ENCODE data around the gene SPOP. TPM values are rescaled to one million over a fixed set of nuclear protein-coding genes. Genes with fewer than 3 reads are reported as not detected.
A peak's percentile ranks its signal among the peaks of the same experiment; 100 is the strongest.

SPOP gene
- total and polyA plus RNA-seq, 2 experiments from 2014 or later, result 51.2 to 65.7 TPM

- Histone ChIP-seq H3K4me1 (ENCODE audit: insufficient read depth) (peaks cover 3% of the 10 kb centered on the region), H3K4me3 (no peak overlapping the region), H3K9me3 (ENCODE audit: low read depth) (no peaks in the 10 kb centered on the region), H3K27ac (no peak overlapping the region), H3K36me3 (replicated peaks; ENCODE audit: insufficient read depth, low read depth) (no peaks in the 10 kb centered on the region), H3K4me2 (no peak overlapping the region), H4K20me1 (ENCODE audit: insufficient read depth, poor library complexity, severe bottlenecking) (peaks cover 8% of the 10 kb centered on the region), H3K9me2 (replicated peaks; ENCODE audit: insufficient read depth) (no peaks in the 10 kb centered on the region), H3K27me3 (no peaks in the 10 kb centered on the region), H2AFZ (no peak overlapping the region), H3K79me2 (peaks cover 9% of the 10 kb centered on the region)
- no peak for DNase-seq (ENCODE audit: low spot score)
- WGBS (ENCODE audit: low lambda C conversion rate, missing lambda C conversion rate), result 82% methylated on average over 9 of the region's 9 CpGs
- no peak for TF ChIP-seq EZH2phosphoT487 (IDR thresholded peaks at IDR 0.05; ENCODE audit: low read depth, severe bottlenecking, unreplicated experiment)
- no peak for TF ChIP-seq EZH2 (IDR thresholded peaks at IDR 0.05; ENCODE audit: borderline replicate concordance)
- no peak for TF ChIP-seq CTCF (IDR thresholded peaks at IDR 0.05; ENCODE audit: poor library complexity)
Observed at GRCh38 chr17:49681106-49681979, 3.4 kb upstream of the SPOP start.

- Histone ChIP-seq H3K4me1 (ENCODE audit: insufficient read depth) (peaks cover 11% of the 10 kb centered on the region), H3K4me2 (no peak overlapping the region), H3K9me3 (ENCODE audit: low read depth) (no peaks in the 10 kb centered on the region), H3K27ac (no peak overlapping the region), H2AFZ (no peak overlapping the region), H4K20me1 (ENCODE audit: insufficient read depth, poor library complexity, severe bottlenecking) (peaks cover 18% of the 10 kb centered on the region), H3K9me2 (replicated peaks; ENCODE audit: insufficient read depth) (no peaks in the 10 kb centered on the region), H3K36me3 (replicated peaks; ENCODE audit: insufficient read depth, low read depth) (no peaks in the 10 kb centered on the region), H3K79me2 (peaks cover 19% of the 10 kb centered on the region), H3K27me3 (no peaks in the 10 kb centered on the region), H3K4me3 (no peak overlapping the region)
- DNase-seq (ENCODE audit: low spot score), result no peak
- TF ChIP-seq EZH2 (IDR thresholded peaks at IDR 0.05; ENCODE audit: borderline replicate concordance) (no peak), CTCF (IDR thresholded peaks at IDR 0.05; ENCODE audit: poor library complexity) (no peak), EZH2phosphoT487 (IDR thresholded peaks at IDR 0.05; ENCODE audit: low read depth, severe bottlenecking, unreplicated experiment) (no peak)
- 94% methylated on average over 6 of the region's 6 CpGs for WGBS (ENCODE audit: low lambda C conversion rate, missing lambda C conversion rate)
Observed at GRCh38 chr17:49680314-49680713, 2.4 kb upstream of the SPOP start.

GRCh38 chr17:49677134-49677932 lies 564 bp downstream of the SPOP start:
- H3K4me1 ChIP-seq (ENCODE audit: insufficient read depth), result peaks cover 11% of the 10 kb centered on the region
- peak overlapping the region; percentile 18 for H3K4me3 ChIP-seq
- no peaks in the 10 kb centered on the region for H3K9me2 ChIP-seq (replicated peaks; ENCODE audit: insufficient read depth)
- no peak for TF ChIP-seq EZH2phosphoT487 (IDR thresholded peaks at IDR 0.05; ENCODE audit: low read depth, severe bottlenecking, unreplicated experiment)
- no peak for TF ChIP-seq CTCF (IDR thresholded peaks at IDR 0.05; ENCODE audit: poor library complexity)
- no peak for TF ChIP-seq EZH2 (IDR thresholded peaks at IDR 0.05; ENCODE audit: borderline replicate concordance)
- H3K27ac ChIP-seq, result peak overlapping the region; percentile 91
- H3K9me3 ChIP-seq (ENCODE audit: low read depth), result no peaks in the 10 kb centered on the region
- no peaks in the 10 kb centered on the region for H3K27me3 ChIP-seq
- H3K36me3 ChIP-seq (replicated peaks; ENCODE audit: insufficient read depth, low read depth), result no peaks in the 10 kb centered on the region
- H3K4me2 ChIP-seq, result peak overlapping the region; percentile 86
- peaks cover 49% of the 10 kb centered on the region for H3K79me2 ChIP-seq
- peak; percentile 99 for DNase-seq (ENCODE audit: low spot score)
- WGBS (ENCODE audit: low lambda C conversion rate, missing lambda C conversion rate), result 1% methylated on average over 26 of the region's 34 CpGs
- peak overlapping the region; percentile 51 for H2AFZ ChIP-seq
- peaks cover 45% of the 10 kb centered on the region for H4K20me1 ChIP-seq (ENCODE audit: insufficient read depth, poor library complexity, severe bottlenecking)
